Mesenchymal stem cell (in vitro differentiated cells and primary cell): ENCODE results near the gene DDIT4.

Experiments used
- DNase-seq: peaks from one replicate; pipeline ENCODE4 v3.0.0-alpha.2; 2013
- H2AFZ ChIP-seq: one replicate; pipeline ENCODE4 v1.6.1; 2013; ENCODE audit warnings: low read depth, mild to moderate bottlenecking, control low read depth, inconsistent platforms, low read length, moderate library complexity
- H2AK5ac ChIP-seq: 2 replicates; pipeline ENCODE4 v1.6.1; 2013; ENCODE audit warnings: low read length, moderate library complexity, mild to moderate bottlenecking, inconsistent platforms; ENCODE audit not compliant: severe bottlenecking
- H2BK120ac ChIP-seq: one replicate; pipeline ENCODE4 v1.6.1; 2013; ENCODE audit warnings: low read depth, mild to moderate bottlenecking, inconsistent platforms, low read length, moderate library complexity
- H2BK12ac ChIP-seq, 2 experiments: one replicate each; pipeline ENCODE4 v1.6.1; 2013; ENCODE audit warnings: inconsistent platforms in 2 of 2, low read length in 2 of 2, mild to moderate bottlenecking in 2 of 2, moderate library complexity in 2 of 2, control low read depth in 1 of 2
- H2BK15ac ChIP-seq: one replicate; pipeline ENCODE4 v1.6.1; 2013; ENCODE audit warnings: mild to moderate bottlenecking, low read depth, inconsistent platforms; ENCODE audit not compliant: poor library complexity, severe bottlenecking
- H2BK5ac ChIP-seq: 2 replicates; pipeline ENCODE4 v1.6.1; 2013; ENCODE audit warnings: low read depth, mild to moderate bottlenecking, low read length, control low read depth, inconsistent platforms; ENCODE audit not compliant: poor library complexity, severe bottlenecking
- H3K14ac ChIP-seq, 2 experiments: one replicate each; pipeline ENCODE4 v1.6.1; 2013; ENCODE audit warnings: inconsistent platforms in 2 of 2, low read length in 2 of 2, control low read depth in 1 of 2, mild to moderate bottlenecking in 1 of 2, moderate library complexity in 1 of 2
- H3K18ac ChIP-seq, 2 experiments: one replicate each; pipeline ENCODE4 v1.6.1; 2013; ENCODE audit warnings: inconsistent platforms in 2 of 2, low read length in 2 of 2, control low read depth in 1 of 2, low read depth in 1 of 2, mild to moderate bottlenecking in 1 of 2
- H3K23ac ChIP-seq, 2 experiments: one replicate each; pipeline ENCODE4 v1.6.1; 2013; ENCODE audit warnings: inconsistent platforms in 2 of 2, low read length in 2 of 2, mild to moderate bottlenecking in 2 of 2, moderate library complexity in 2 of 2, control low read depth in 1 of 2
- H3K27ac ChIP-seq: 2 replicates; pipeline ENCODE4 v1.5.1; 2013; ENCODE audit warnings: mild to moderate bottlenecking, moderate library complexity, low read length, control low read depth, inconsistent platforms; ENCODE audit not compliant: poor library complexity, severe bottlenecking
- H3K27me3 ChIP-seq, 2 experiments: 2 replicates each; pipeline versions ENCODE4 v1.6.1 to v1.7.0; 2013; ENCODE audit warnings: low read length in 2 of 2, mild to moderate bottlenecking in 2 of 2, moderate library complexity in 2 of 2, control low read depth in 1 of 2, inconsistent platforms in 1 of 2; ENCODE audit not compliant: control insufficient read depth in 1 of 2, insufficient read depth in 1 of 2
- H3K36me3 ChIP-seq, 2 experiments: 2 replicates each; pipeline versions ENCODE4 v1.6.1 to v1.7.0; 2013; ENCODE audit warnings: low read length in 2 of 2, control low read depth in 1 of 2, inconsistent platforms in 1 of 2, low read depth in 1 of 2, mild to moderate bottlenecking in 1 of 2; ENCODE audit not compliant: insufficient read depth in 2 of 2, control insufficient read depth in 1 of 2
- H3K4ac ChIP-seq, 2 experiments: one replicate each; pipeline ENCODE4 v1.6.1; 2013; ENCODE audit warnings: inconsistent platforms in 2 of 2, low read length in 2 of 2, mild to moderate bottlenecking in 2 of 2, moderate library complexity in 2 of 2, control low read depth in 1 of 2, low read depth in 1 of 2
- H3K4me1 ChIP-seq: 2 replicates; pipeline ENCODE4 v1.6.1; 2013; ENCODE audit warnings: low read depth, low read length, control low read depth; ENCODE audit not compliant: control insufficient read depth, insufficient read depth
- H3K4me2 ChIP-seq: 2 replicates; pipeline ENCODE4 v1.6.1; 2013; ENCODE audit warnings: low read length, mild to moderate bottlenecking, inconsistent platforms; ENCODE audit not compliant: poor library complexity, severe bottlenecking
- H3K4me3 ChIP-seq, 2 experiments: 2 replicates each; pipeline versions ENCODE4 v1.5.1 to v1.7.0; 2013; ENCODE audit warnings: low read length in 2 of 2, mild to moderate bottlenecking in 2 of 2, control low read depth in 1 of 2, low read depth in 1 of 2; ENCODE audit not compliant: insufficient read depth in 1 of 2
- H3K79me1 ChIP-seq: replicated peaks from 2 replicates; pipeline ENCODE4 v1.6.1; 2013; ENCODE audit warnings: mild to moderate bottlenecking, control low read depth, low read length, inconsistent platforms; ENCODE audit not compliant: poor library complexity, severe bottlenecking
- H3K9ac ChIP-seq: 2 replicates; pipeline ENCODE4 v1.7.0; 2013; ENCODE audit warnings: mild to moderate bottlenecking, low read length, moderate library complexity
- H3K9me3 ChIP-seq: 2 replicates; pipeline ENCODE4 v1.7.0; 2013; ENCODE audit warnings: mild to moderate bottlenecking, low read length; ENCODE audit not compliant: control insufficient read depth
- H4K8ac ChIP-seq: one replicate; pipeline ENCODE4 v1.6.1; 2013; ENCODE audit warnings: inconsistent platforms, mild to moderate bottlenecking, low read length, moderate library complexity
- H4K91ac ChIP-seq: one replicate; pipeline ENCODE4 v1.6.1; 2013; ENCODE audit warnings: mild to moderate bottlenecking, low read length, inconsistent platforms
- WGBS: methylation state at CpG from one replicate; pipeline ENCODE4 v1.1.7; 2013; ENCODE audit warnings: mixed read lengths; 5-methylcytosine and 5-hydroxymethylcytosine counted together

DDIT4 gene

GRCh38 chr10:72316386-72316700 lies 42.6 kb downstream of the DDIT4 start:
- Histone ChIP-seq H3K36me3 (no peaks in the 10 kb centered on the region), H3K79me1 (no peaks in the 10 kb centered on the region), H2AK5ac (peak overlapping the region; percentile 13), H3K4ac (peak overlapping the region; percentile 41 to 77), H2BK15ac (peak overlapping the region; percentile 75), H3K4me2 (no peak overlapping the region), H3K4me1 (peaks cover 23% of the 10 kb centered on the region), H4K8ac (peak overlapping the region; percentile 19), H3K23ac (no peak overlapping the region), H4K91ac (peak overlapping the region; percentile 25), H3K9ac (no peak overlapping the region), H3K18ac (peak overlapping the region; percentile 48 to 71), H3K27me3 (no peaks in the 10 kb centered on the region), H2BK120ac (no peak overlapping the region), H3K4me3 (no peak overlapping the region), H2BK12ac (peak overlapping the region; percentile 70 to 87), H3K27ac (no peak overlapping the region), H3K9me3 (no peaks in the 10 kb centered on the region), H2BK5ac (no peak overlapping the region), H3K14ac (no peak overlapping the region), H2AFZ (no peak overlapping the region)
- WGBS = 82% methylated on average over 2 of the region's 3 CpGs
- DNase-seq = no peak

GRCh38 chr10:72316748-72317435 lies 43.2 kb downstream of the DDIT4 start:
- no peak for DNase-seq
- peak overlapping the region; percentile 55 for H4K91ac ChIP-seq
- no peaks in the 10 kb centered on the region for H3K36me3 ChIP-seq
- no peak overlapping the region for H4K8ac ChIP-seq
- no peak overlapping the region for H2AFZ ChIP-seq
- H3K4ac ChIP-seq = peak overlapping the region; percentile 7 to 90
- H3K14ac ChIP-seq = peak overlapping the region in 1 of 2 experiments; percentile 95
- no peak overlapping the region for H2AK5ac ChIP-seq
- H3K4me2 ChIP-seq = no peak overlapping the region
- peak overlapping the region; percentile 46 to 70 for H2BK12ac ChIP-seq
- peak overlapping the region; percentile 55 for H2BK15ac ChIP-seq
- no peak overlapping the region for H3K9ac ChIP-seq
- no peak overlapping the region for H3K4me3 ChIP-seq
- H3K79me1 ChIP-seq = no peaks in the 10 kb centered on the region
- H3K27me3 ChIP-seq = no peaks in the 10 kb centered on the region
- WGBS = 85% methylated on average over 12 of the region's 12 CpGs
- H3K18ac ChIP-seq = peak overlapping the region in 1 of 2 experiments; percentile 59
- no peak overlapping the region for H2BK120ac ChIP-seq
- H3K27ac ChIP-seq = no peak overlapping the region
- H3K4me1 ChIP-seq = peaks cover 28% of the 10 kb centered on the region
- no peaks in the 10 kb centered on the region for H3K9me3 ChIP-seq
- peak overlapping the region in 1 of 2 experiments; percentile 73 for H3K23ac ChIP-seq
- no peak overlapping the region for H2BK5ac ChIP-seq

GRCh38 chr10:72318418-72319262 lies 44.9 kb downstream of the DDIT4 start:
- Histone ChIP-seq H2BK15ac (peak overlapping the region; percentile 44), H3K27me3 (no peaks in the 10 kb centered on the region), H2AK5ac (peak overlapping the region; percentile 91), H3K18ac (peak overlapping the region; percentile 52 to 63), H3K4ac (peak overlapping the region; percentile 24 to 96), H3K4me1 (peaks cover 41% of the 10 kb centered on the region), H3K27ac (peak overlapping the region; percentile 78), H3K23ac (peak overlapping the region in 1 of 2 experiments; percentile 79), H2BK120ac (peak overlapping the region; percentile 98), H3K4me2 (peak overlapping the region; percentile 7), H4K91ac (peak overlapping the region; percentile 93), H3K14ac (no peak overlapping the region), H2BK12ac (peak overlapping the region; percentile 71 to 78), H3K9ac (peak overlapping the region; percentile 71), H3K36me3 (no peaks in the 10 kb centered on the region), H3K9me3 (no peaks in the 10 kb centered on the region), H3K79me1 (no peaks in the 10 kb centered on the region), H4K8ac (no peak overlapping the region), H2AFZ (no peak overlapping the region), H3K4me3 (peak overlapping the region in 1 of 2 experiments; percentile 24), H2BK5ac (no peak overlapping the region)
- DNase-seq = no peak
- 66% methylated on average over 8 of the region's 10 CpGs for WGBS
